ENCODE data around the gene TP73. TPM values are rescaled to one million over a fixed set of nuclear protein-coding genes. Genes with fewer than 3 reads are reported as not detected.

Gene TP73
- total and polyA plus RNA-seq, 2 donors from 2014 or later, result 0.54 TPM; not detected in 1

GRCh38 chr1:3617806-3618345, 34.4 kb upstream of the TP73 start:
- intact Hi-C loops (cut with DNase I), result loop anchor here (5.0 kb wide), 1 partner anchor 131 kb away; no protein-coding TSS in a partner anchor

DNA sequence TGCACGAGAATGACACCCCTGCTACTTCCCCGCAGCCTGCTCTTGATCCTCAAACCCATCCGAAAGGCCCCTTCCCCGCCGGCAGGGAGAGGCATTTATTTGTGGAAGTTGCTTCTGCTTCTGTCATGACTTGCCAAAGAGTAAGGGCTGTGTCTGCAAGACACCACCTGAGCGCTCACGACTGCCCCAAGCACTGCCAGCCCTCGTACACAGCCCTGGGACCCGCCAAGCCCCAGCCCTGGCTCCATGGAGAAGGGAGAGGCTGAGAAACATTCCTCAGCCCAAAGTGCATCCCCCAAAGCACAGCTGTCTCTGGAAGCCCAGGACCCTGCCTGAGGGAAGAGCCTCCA, 33.8 kb upstream of the TP73 start:
- Histone ChIP-seq H3K9me3 (ENCODE audit: control insufficient read depth in 2 of 3, insufficient read depth in 1 of 3, low read length in 3 of 3) (no peaks in the 10 kb centered on the region), H3K4me3 (ENCODE audit: low read length in 3 of 3) (no peak overlapping the region), H3K27me3 (ENCODE audit: control insufficient read depth, insufficient read depth, low read length) (no peaks in the 10 kb centered on the region), H3K9ac (ENCODE audit: low read length in 3 of 3) (no peak overlapping the region), H3K4me1 (ENCODE audit: control insufficient read depth in 2 of 3, insufficient read depth in 2 of 3, low read depth in 1 of 3, low read length in 3 of 3) (peaks cover 0 to 18% (median 7%) of the 10 kb centered on the region in 3 donors), H3K27ac (ENCODE audit: low read depth in 2 of 2, low read length in 2 of 2) (no peak overlapping the region), H3K36me3 (ENCODE audit: control insufficient read depth in 2 of 3, insufficient read depth in 3 of 3, low read length in 3 of 3) (no peaks in the 10 kb centered on the region)
- FAIRE-seq, result no peak
- DNase-seq, result peak in 1 of 5 donors; percentile 53
- no peak for TF ChIP-seq CTCF (IDR thresholded peaks at IDR 0.05; ENCODE audit: borderline replicate concordance, extremely low read depth, insufficient read depth)
- intact Hi-C loops (cut with DNase I), result loop anchor here (5.0 kb wide), 1 partner anchor 131 kb away; no protein-coding TSS in a partner anchor

More at GRCh38 chr1:3617806-3618345, 34.4 kb upstream of the TP73 start:
- no peaks in the 10 kb centered on the region for H3K9me3 ChIP-seq (ENCODE audit: control insufficient read depth in 2 of 3, insufficient read depth in 1 of 3, low read length in 3 of 3)
- H3K4me3 ChIP-seq (ENCODE audit: low read length in 3 of 3), result no peak overlapping the region
- H3K27me3 ChIP-seq (ENCODE audit: control insufficient read depth, insufficient read depth, low read length), result no peaks in the 10 kb centered on the region
- no peak overlapping the region for H3K27ac ChIP-seq (ENCODE audit: low read depth in 2 of 2, low read length in 2 of 2)
- DNase-seq, result peak in 1 of 5 donors; percentile 48
- no peak overlapping the region for H3K9ac ChIP-seq (ENCODE audit: low read length in 3 of 3)
- no peak for TF ChIP-seq CTCF (IDR thresholded peaks at IDR 0.05; ENCODE audit: borderline replicate concordance, extremely low read depth, insufficient read depth)
- no peaks in the 10 kb centered on the region for H3K36me3 ChIP-seq (ENCODE audit: control insufficient read depth in 2 of 3, insufficient read depth in 3 of 3, low read length in 3 of 3)
- FAIRE-seq, result no peak
- peaks cover 0 to 12% (median under 1%) of the 10 kb centered on the region in 3 donors for H3K4me1 ChIP-seq (ENCODE audit: control insufficient read depth in 2 of 3, insufficient read depth in 2 of 3, low read depth in 1 of 3, low read length in 3 of 3)

DNA sequence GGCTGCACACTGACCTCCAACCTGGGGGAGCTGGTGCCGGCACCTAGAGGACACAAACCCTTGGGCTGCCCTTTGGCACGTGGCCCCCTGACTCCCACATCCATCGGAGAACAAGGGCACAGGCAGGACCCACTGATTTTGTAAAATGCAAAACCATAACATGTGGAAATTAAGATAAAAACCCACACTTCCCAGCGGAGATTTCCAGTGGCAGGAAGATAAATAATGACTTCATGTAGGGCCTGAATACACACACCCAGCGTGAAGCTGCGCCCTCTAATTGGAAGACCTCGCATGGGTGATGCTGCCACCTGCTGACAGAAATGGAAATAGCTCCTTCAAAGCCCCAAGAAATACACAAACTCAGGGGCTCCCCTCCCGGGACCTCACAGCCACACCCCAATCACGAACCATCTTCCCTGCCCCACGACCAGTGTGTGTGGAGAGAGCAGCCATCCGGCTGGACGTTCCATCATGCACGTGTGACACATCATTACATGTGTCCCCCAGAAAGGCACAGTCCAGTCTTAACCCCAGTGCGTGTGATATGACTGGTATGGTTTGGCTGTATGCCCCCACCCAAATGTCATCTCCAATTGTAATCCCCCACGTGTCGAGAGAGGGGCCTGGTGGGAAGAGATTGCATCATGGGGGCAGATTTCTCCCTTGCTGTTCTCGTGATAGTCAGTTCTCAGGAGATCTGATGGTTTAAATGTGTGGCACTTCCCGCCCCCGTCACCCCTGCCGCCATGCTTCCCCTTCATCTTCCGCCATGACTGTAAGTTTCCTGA, 33.2 kb upstream of the TP73 start:
- Histone ChIP-seq H3K27me3 (ENCODE audit: control insufficient read depth, insufficient read depth, low read length) (no peaks in the 10 kb centered on the region), H3K9ac (ENCODE audit: low read length in 3 of 3) (peak overlapping the region in 1 of 3 donors; percentile 43), H3K4me1 (ENCODE audit: control insufficient read depth in 2 of 3, insufficient read depth in 2 of 3, low read depth in 1 of 3, low read length in 3 of 3) (peaks cover 0 to 23% (median 10%) of the 10 kb centered on the region in 3 donors), H3K4me3 (ENCODE audit: low read length in 3 of 3) (no peak overlapping the region), H3K36me3 (ENCODE audit: control insufficient read depth in 2 of 3, insufficient read depth in 3 of 3, low read length in 3 of 3) (no peaks in the 10 kb centered on the region), H3K9me3 (ENCODE audit: control insufficient read depth in 2 of 3, insufficient read depth in 1 of 3, low read length in 3 of 3) (no peaks in the 10 kb centered on the region), H3K27ac (ENCODE audit: low read depth in 2 of 2, low read length in 2 of 2) (no peak overlapping the region)
- peak; percentile 90 for TF ChIP-seq CTCF (IDR thresholded peaks at IDR 0.05; ENCODE audit: borderline replicate concordance, extremely low read depth, insufficient read depth)
- DNase-seq (peak; percentile 74 to 90 (median 80)), FAIRE-seq (peak; percentile 15)
- intact Hi-C loops (cut with DNase I), result loop anchor here (5.0 kb wide), 1 partner anchor 132 kb away; no protein-coding TSS in a partner anchor

Measured in kidney (tissue), 14 donors.